HG02973 (cell line): ENCODE data around the gene FAH.

Experiments used
- ATAC-seq: cut with Tn5 transposase; IDR thresholded peaks from one replicate; pipeline ENCODE4 v1.9.1; 2021; ENCODE audit warnings: moderate library complexity; ENCODE audit not compliant: unreplicated experiment

FAH gene

GRCh38 chr15:80171787-80172186 is 19.0 kb downstream of the FAH start:
- no peak for ATAC-seq

- no peak for ATAC-seq
Observed at GRCh38 chr15:80172401-80172800, 19.6 kb downstream of the FAH start.

GRCh38 chr15:80173022-80173759 is 20.4 kb downstream of the FAH start:
- no peak for ATAC-seq

GRCh38 chr15:80174017-80174746 is 21.4 kb downstream of the FAH start:
- ATAC-seq, result no peak

- no peak for ATAC-seq
Observed at GRCh38 chr15:80175436-80175835, 22.6 kb downstream of the FAH start.

GRCh38 chr15:80176443-80176842 is 23.6 kb downstream of the FAH start:
- ATAC-seq, result no peak

GRCh38 chr15:80177156-80177555 is 24.4 kb downstream of the FAH start:
- no peak for ATAC-seq

- ATAC-seq, result no peak
Observed at GRCh38 chr15:80179025-80179759, 26.4 kb downstream of the FAH start.

- ATAC-seq, result no peak
Observed at GRCh38 chr15:80179935-80180334, 27.1 kb downstream of the FAH start.

GRCh38 chr15:80180468-80180867 is 27.7 kb downstream of the FAH start:
- ATAC-seq, result no peak

GRCh38 chr15:80180986-80181385 is 28.2 kb downstream of the FAH start:
- ATAC-seq, result no peak

GRCh38 chr15:80182611-80183261 is 29.9 kb downstream of the FAH start:
- ATAC-seq, result no peak

GRCh38 chr15:80183306-80183705 is 30.5 kb downstream of the FAH start:
- ATAC-seq, result no peak

GRCh38 chr15:80183886-80184285 is 31.1 kb downstream of the FAH start:
- ATAC-seq, result no peak

GRCh38 chr15:80184554-80184953 is 31.8 kb downstream of the FAH start:
- no peak for ATAC-seq

GRCh38 chr15:80185152-80185551 is 32.4 kb downstream of the FAH start:
- ATAC-seq, result no peak

GRCh38 chr15:80186066-80186465 is 33.3 kb downstream of the FAH start:
- no peak for ATAC-seq

- ATAC-seq, result no peak
Observed at GRCh38 chr15:80186597-80186996, 33.8 kb downstream of the FAH start.

- ATAC-seq, result no peak
Observed at GRCh38 chr15:80188251-80188650, 35.5 kb downstream of the FAH start.

- no peak for ATAC-seq
Observed at GRCh38 chr15:80191198-80191597, 38.4 kb downstream of the FAH start.

GRCh38 chr15:80191897-80192595 is 39.2 kb downstream of the FAH start:
- ATAC-seq, result no peak
